ENCODE results near the gene FUT8.
"Not testable (repeated sequence)": the region's sequence is repeated elsewhere in the genome, so short reads cannot be mapped to it uniquely, and the experiment has no call there.

The FUT8 gene

GRCh38 chr14:65449647-65450046 is 37.1 kb downstream of the FUT8 start:
- H3K4me3 ChIP-seq (ENCODE audit: low read depth, low read length): no peak overlapping the region

- H3K4me3 ChIP-seq (ENCODE audit: low read depth, low read length): no peak overlapping the region
Measured at GRCh38 chr14:65453807-65454480, 41.4 kb downstream of the FUT8 start.

GRCh38 chr14:65456247-65456646 is 43.7 kb downstream of the FUT8 start:
- H3K4me3 ChIP-seq (ENCODE audit: low read depth, low read length): no peak overlapping the region

GRCh38 chr14:65461730-65462129 is 49.2 kb downstream of the FUT8 start:
- H3K4me3 ChIP-seq (ENCODE audit: low read depth, low read length): no peak overlapping the region

- no peak overlapping the region for H3K4me3 ChIP-seq (ENCODE audit: low read depth, low read length)
Measured at GRCh38 chr14:65462411-65462810, 49.9 kb downstream of the FUT8 start.

- H3K4me3 ChIP-seq (ENCODE audit: low read depth, low read length): no peak overlapping the region
Measured at GRCh38 chr14:65465584-65465983, 53.1 kb downstream of the FUT8 start.

- H3K4me3 ChIP-seq (ENCODE audit: low read depth, low read length): not testable (repeated sequence)
Measured at GRCh38 chr14:65467926-65468325, 55.4 kb downstream of the FUT8 start.

GRCh38 chr14:65469903-65470302 is 57.4 kb downstream of the FUT8 start:
- no peak overlapping the region for H3K4me3 ChIP-seq (ENCODE audit: low read depth, low read length)

GRCh38 chr14:65470404-65470880 is 57.9 kb downstream of the FUT8 start:
- no peak overlapping the region for H3K4me3 ChIP-seq (ENCODE audit: low read depth, low read length)

- no peak overlapping the region for H3K4me3 ChIP-seq (ENCODE audit: low read depth, low read length)
Measured at GRCh38 chr14:65471038-65471878, 58.7 kb downstream of the FUT8 start.

- H3K4me3 ChIP-seq (ENCODE audit: low read depth, low read length): no peak overlapping the region
Measured at GRCh38 chr14:65472189-65472588, 59.7 kb downstream of the FUT8 start.

GRCh38 chr14:65476273-65476941 is 63.9 kb downstream of the FUT8 start:
- no peak overlapping the region for H3K4me3 ChIP-seq (ENCODE audit: low read depth, low read length)

- no peak overlapping the region for H3K4me3 ChIP-seq (ENCODE audit: low read depth, low read length)
Measured at GRCh38 chr14:65476942-65477318, 64.4 kb downstream of the FUT8 start.

- no peak overlapping the region for H3K4me3 ChIP-seq (ENCODE audit: low read depth, low read length)
Measured at GRCh38 chr14:65478017-65478416, 65.5 kb downstream of the FUT8 start.

GRCh38 chr14:65478596-65478995 is 66.1 kb downstream of the FUT8 start:
- H3K4me3 ChIP-seq (ENCODE audit: low read depth, low read length): no peak overlapping the region

GRCh38 chr14:65479386-65479785 is 66.9 kb downstream of the FUT8 start:
- H3K4me3 ChIP-seq (ENCODE audit: low read depth, low read length): no peak overlapping the region

GRCh38 chr14:65482757-65483438 is 70.4 kb downstream of the FUT8 start:
- H3K4me3 ChIP-seq (ENCODE audit: low read depth, low read length): no peak overlapping the region

- H3K4me3 ChIP-seq (ENCODE audit: low read depth, low read length): no peak overlapping the region
Measured at GRCh38 chr14:65483647-65484046, 71.1 kb downstream of the FUT8 start.

GRCh38 chr14:65485516-65485915 is 73.0 kb downstream of the FUT8 start:
- H3K4me3 ChIP-seq (ENCODE audit: low read depth, low read length): no peak overlapping the region

- no peak overlapping the region for H3K4me3 ChIP-seq (ENCODE audit: low read depth, low read length)
Measured at GRCh38 chr14:65486863-65487262, 74.3 kb downstream of the FUT8 start.
